H9 (cell line): Measurements from ENCODE around the gene RPRD1A. TPM values are rescaled to one million over a fixed set of nuclear protein-coding genes. Genes with fewer than 3 reads are reported as not detected.
"Not testable (repeated sequence)": the region's sequence is repeated elsewhere in the genome, so short reads cannot be mapped to it uniquely, and the experiment has no call there.

ENCODE experiments used
- DNase-seq: peaks from one replicate; pipeline ENCODE4 v3.0.0-alpha.2; 2017
- H2AFZ ChIP-seq: one replicate; pipeline ENCODE4 v1.6.1; 2013; ENCODE audit warnings: mild to moderate bottlenecking, low read length, control low read depth, moderate library complexity
- H2AK5ac ChIP-seq: 2 replicates; pipeline ENCODE4 v1.6.1; 2013; ENCODE audit warnings: low read length, control low read depth, mixed read lengths; ENCODE audit not compliant: insufficient read length
- H2BK120ac ChIP-seq: one replicate; pipeline ENCODE4 v1.6.1; 2013; ENCODE audit warnings: low read depth, mild to moderate bottlenecking, low read length, control low read depth, inconsistent platforms; ENCODE audit not compliant: poor library complexity, severe bottlenecking
- H2BK12ac ChIP-seq: 2 replicates; pipeline ENCODE4 v1.6.1; 2013; ENCODE audit warnings: low read length, control low read depth, mixed read lengths, low read depth; ENCODE audit not compliant: insufficient read length
- H2BK15ac ChIP-seq: 2 replicates; pipeline ENCODE4 v1.6.1; 2013; ENCODE audit warnings: low read depth, low read length, control low read depth
- H2BK20ac ChIP-seq: one replicate; pipeline ENCODE4 v1.6.1; 2013; ENCODE audit warnings: low read depth, mild to moderate bottlenecking, low read length, control low read depth, inconsistent platforms; ENCODE audit not compliant: poor library complexity, severe bottlenecking
- H2BK5ac ChIP-seq: 2 replicates; pipeline ENCODE4 v1.6.1; 2013; ENCODE audit warnings: low read length, control low read depth, mixed read lengths; ENCODE audit not compliant: insufficient read length
- H3K14ac ChIP-seq: 2 replicates; pipeline ENCODE4 v1.6.1; 2013; ENCODE audit warnings: low read length, control low read depth; ENCODE audit not compliant: insufficient read depth
- H3K18ac ChIP-seq: 2 replicates; pipeline ENCODE4 v1.6.1; 2013; ENCODE audit warnings: low read depth, mild to moderate bottlenecking, mixed read lengths, low read length, control low read depth; ENCODE audit not compliant: insufficient read length
- H3K23ac ChIP-seq: 2 replicates; pipeline ENCODE4 v1.6.1; 2013; ENCODE audit warnings: low read length, control low read depth, mixed read lengths, low read depth; ENCODE audit not compliant: insufficient read length
- H3K23me2 ChIP-seq: 2 replicates; pipeline ENCODE4 v1.6.1; 2013; ENCODE audit warnings: low read depth, mild to moderate bottlenecking, mixed read lengths, low read length, control low read depth; ENCODE audit not compliant: insufficient read length, poor library complexity, severe bottlenecking
- H3K27ac ChIP-seq: 2 replicates; pipeline ENCODE4 v1.5.1; 2013; ENCODE audit warnings: low read length, control low read depth, mixed read lengths, low read depth; ENCODE audit not compliant: insufficient read length
- H3K27me3 ChIP-seq: 2 replicates; pipeline ENCODE4 v1.6.1; 2013; ENCODE audit warnings: low read length, control low read depth, inconsistent platforms; ENCODE audit not compliant: insufficient read depth
- H3K4ac ChIP-seq: 2 replicates; pipeline ENCODE4 v1.6.1; 2013; ENCODE audit warnings: low read depth, mild to moderate bottlenecking, control low read depth, inconsistent platforms, low read length, moderate library complexity
- H3K4me1 ChIP-seq: 2 replicates; pipeline ENCODE4 v1.6.1; 2013; ENCODE audit warnings: low read length, control low read depth, inconsistent platforms; ENCODE audit not compliant: insufficient read depth
- H3K4me2 ChIP-seq: 2 replicates; pipeline ENCODE4 v1.6.1; 2013; ENCODE audit warnings: low read length, control low read depth, mixed read lengths; ENCODE audit not compliant: insufficient read length, insufficient read depth
- H3K56ac ChIP-seq: 2 replicates; pipeline ENCODE4 v1.6.1; 2013; ENCODE audit warnings: low read depth, mild to moderate bottlenecking, mixed read lengths, low read length, control low read depth; ENCODE audit not compliant: insufficient read length
- H3K79me1 ChIP-seq: 2 replicates; pipeline ENCODE4 v1.6.1; 2013; ENCODE audit warnings: low read depth, mild to moderate bottlenecking, moderate library complexity, low read length, control low read depth, inconsistent platforms; ENCODE audit not compliant: insufficient read depth, poor library complexity, severe bottlenecking
- H3K79me2 ChIP-seq: 2 replicates; pipeline ENCODE4 v1.6.1; 2013; ENCODE audit warnings: low read length, control low read depth, inconsistent platforms; ENCODE audit not compliant: insufficient read depth
- H3K9ac ChIP-seq: 2 replicates; pipeline ENCODE4 v1.6.1; 2013; ENCODE audit warnings: low read length, control low read depth, mixed read lengths; ENCODE audit not compliant: insufficient read length; ENCODE audit errors: extremely low read depth
- H3K9me3 ChIP-seq: one replicate; pipeline ENCODE4 v1.6.1; 2013; ENCODE audit warnings: low read depth, low read length, inconsistent platforms; ENCODE audit not compliant: control insufficient read depth
- H3T11ph ChIP-seq: one replicate; pipeline ENCODE4 v1.6.1; 2013; ENCODE audit warnings: mild to moderate bottlenecking, low read length, control low read depth, inconsistent platforms
- H4K20me1 ChIP-seq: one replicate; pipeline ENCODE4 v1.6.1; 2013; ENCODE audit not compliant: control insufficient read depth, insufficient read length, insufficient read depth
- H4K5ac ChIP-seq: 2 replicates; pipeline ENCODE4 v1.6.1; 2013; ENCODE audit warnings: low read depth, mild to moderate bottlenecking, mixed read lengths, low read length, control low read depth; ENCODE audit not compliant: insufficient read length
- H4K8ac ChIP-seq: replicated peaks from 2 replicates; pipeline ENCODE4 v1.6.1; 2013; ENCODE audit warnings: low read length, control low read depth, mixed read lengths, low read depth; ENCODE audit not compliant: insufficient read length
- H4K91ac ChIP-seq: 2 replicates; pipeline ENCODE4 v1.6.1; 2013; ENCODE audit warnings: low read depth, mild to moderate bottlenecking, moderate library complexity, mixed read lengths, low read length, control low read depth; ENCODE audit not compliant: insufficient read length
- H3K27ac Mint-ChIP-seq, 3 experiments: 2 replicates in 2 of 3; 3 replicates in 1 of 3; pipeline ENCODE4 v1.8.0; 2020 to 2021; ENCODE audit warnings: mixed read lengths in 3 of 3, mild to moderate bottlenecking in 1 of 3, moderate library complexity in 1 of 3
- H3K27me3 Mint-ChIP-seq: 2 replicates; pipeline ENCODE4 v1.8.0; 2021; ENCODE audit warnings: low read depth, mild to moderate bottlenecking, moderate library complexity, mixed read lengths
- H3K36me3 Mint-ChIP-seq, 3 experiments: 2 replicates in 2 of 3; 3 replicates in 1 of 3; pipeline ENCODE4 v1.8.0; 2020 to 2021; ENCODE audit warnings: low read depth in 3 of 3, mixed read lengths in 3 of 3; ENCODE audit not compliant: insufficient read depth in 1 of 3
- H3K4me1 Mint-ChIP-seq, 2 experiments: 2 replicates each; pipeline ENCODE4 v1.8.0; 2020; ENCODE audit warnings: mixed read lengths in 2 of 2
- H3K4me3 Mint-ChIP-seq, 2 experiments: 2 replicates in 1 of 2; 3 replicates in 1 of 2; pipeline ENCODE4 v1.8.0; 2020 to 2021; ENCODE audit warnings: mild to moderate bottlenecking in 2 of 2, mixed read lengths in 2 of 2, moderate library complexity in 1 of 2
- H3K9me3 Mint-ChIP-seq, 2 experiments: 2 replicates in 1 of 2; 3 replicates in 1 of 2; pipeline ENCODE4 v1.8.0; 2020; ENCODE audit warnings: mild to moderate bottlenecking in 2 of 2, mixed read lengths in 2 of 2, moderate library complexity in 1 of 2
- WGBS: extraction: QIAGEN DNeasy Blood & Tissue Kit; methylation state at CpG from one replicate; pipeline ENCODE4 v1.1.7; 2013; ENCODE audit warnings: missing lambda C conversion rate, low lambda C conversion rate, mixed read lengths; ENCODE audit not compliant: insufficient read length; ENCODE audit errors: extremely low coverage; 5-methylcytosine and 5-hydroxymethylcytosine counted together
- total RNA-seq: library from RNA; stranded (reverse); gene quantifications from 2 replicates; pipeline ENCODE4 v1.2.1, GENCODE V29; 2021
- TF ChIP-seq, protein P1 (sequence below): fragments of 200-600 bp; sonication (generic); conservative IDR thresholded peaks from 3 replicates; pipeline ENCODE4 v1.8.0; 2021; ENCODE audit warnings: antibody characterized with exemption, mild to moderate bottlenecking

Gene RPRD1A
- total RNA-seq, 1 experiment from 2014 or later = 107 TPM

DNA sequence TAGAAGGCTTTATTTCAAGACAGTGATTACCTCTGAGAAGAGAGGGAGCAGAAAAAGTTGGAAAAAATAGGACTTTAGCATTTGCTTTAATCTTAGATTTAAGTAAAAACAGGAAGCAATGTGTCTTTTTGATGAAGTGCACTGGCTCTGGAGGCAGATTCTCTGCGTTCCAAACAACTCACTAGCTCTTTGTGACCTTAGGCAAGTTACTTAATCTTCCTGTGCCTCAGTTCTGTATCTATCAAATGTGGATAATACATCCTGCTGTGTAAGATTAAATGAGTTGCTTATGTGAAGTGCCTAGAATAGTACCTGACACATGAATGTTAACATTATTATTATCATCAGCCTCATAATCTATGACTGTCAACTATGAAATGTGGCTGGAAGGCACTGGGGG is 42.3 kb downstream of the RPRD1A start:
- Histone ChIP-seq H3K4me1 (no peaks in the 10 kb centered on the region), H3K4ac (no peak overlapping the region), H3K9ac (no peak overlapping the region), H3K18ac (no peak overlapping the region), H2BK15ac (no peak overlapping the region), H2AFZ (no peak overlapping the region), H2BK20ac (no peak overlapping the region), H3K9me3 (no peaks in the 10 kb centered on the region), H2BK12ac (no peak overlapping the region), H3K4me2 (no peak overlapping the region), H2BK120ac (no peak overlapping the region), H3K23ac (no peak overlapping the region), H3K27me3 (no peaks in the 10 kb centered on the region), H4K8ac (no peak overlapping the region), H3K79me2 (no peaks in the 10 kb centered on the region), H3K79me1 (no peaks in the 10 kb centered on the region), H3K14ac (no peak overlapping the region), H2BK5ac (no peak overlapping the region), H3K23me2 (no peaks in the 10 kb centered on the region), H4K5ac (no peak overlapping the region), H3K56ac (no peak overlapping the region), H3T11ph (no peak overlapping the region), H2AK5ac (no peak overlapping the region), H4K91ac (no peak overlapping the region), H3K27ac (no peak overlapping the region), H4K20me1 (no peaks in the 10 kb centered on the region)
- no peak overlapping the region for H3K4me3 Mint-ChIP-seq
- no peak for DNase-seq
- H3K27ac Mint-ChIP-seq = no peak overlapping the region
- TF ChIP-seq, protein P1, sequence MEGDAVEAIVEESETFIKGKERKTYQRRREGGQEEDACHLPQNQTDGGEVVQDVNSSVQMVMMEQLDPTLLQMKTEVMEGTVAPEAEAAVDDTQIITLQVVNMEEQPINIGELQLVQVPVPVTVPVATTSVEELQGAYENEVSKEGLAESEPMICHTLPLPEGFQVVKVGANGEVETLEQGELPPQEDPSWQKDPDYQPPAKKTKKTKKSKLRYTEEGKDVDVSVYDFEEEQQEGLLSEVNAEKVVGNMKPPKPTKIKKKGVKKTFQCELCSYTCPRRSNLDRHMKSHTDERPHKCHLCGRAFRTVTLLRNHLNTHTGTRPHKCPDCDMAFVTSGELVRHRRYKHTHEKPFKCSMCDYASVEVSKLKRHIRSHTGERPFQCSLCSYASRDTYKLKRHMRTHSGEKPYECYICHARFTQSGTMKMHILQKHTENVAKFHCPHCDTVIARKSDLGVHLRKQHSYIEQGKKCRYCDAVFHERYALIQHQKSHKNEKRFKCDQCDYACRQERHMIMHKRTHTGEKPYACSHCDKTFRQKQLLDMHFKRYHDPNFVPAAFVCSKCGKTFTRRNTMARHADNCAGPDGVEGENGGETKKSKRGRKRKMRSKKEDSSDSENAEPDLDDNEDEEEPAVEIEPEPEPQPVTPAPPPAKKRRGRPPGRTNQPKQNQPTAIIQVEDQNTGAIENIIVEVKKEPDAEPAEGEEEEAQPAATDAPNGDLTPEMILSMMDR = no peak
- H3K4me1 Mint-ChIP-seq = no peaks in the 10 kb centered on the region
- no CpG with 5 or more reads among the region's 1 CpG for WGBS
- no peaks in the 10 kb centered on the region for H3K9me3 Mint-ChIP-seq
- H3K36me3 Mint-ChIP-seq = peaks cover 16 to 39% (median 33%) of the 10 kb centered on the region in 3 experiments; a peak in 6 of 7 replicates
- H3K27me3 Mint-ChIP-seq = no peaks in the 10 kb centered on the region

DNA sequence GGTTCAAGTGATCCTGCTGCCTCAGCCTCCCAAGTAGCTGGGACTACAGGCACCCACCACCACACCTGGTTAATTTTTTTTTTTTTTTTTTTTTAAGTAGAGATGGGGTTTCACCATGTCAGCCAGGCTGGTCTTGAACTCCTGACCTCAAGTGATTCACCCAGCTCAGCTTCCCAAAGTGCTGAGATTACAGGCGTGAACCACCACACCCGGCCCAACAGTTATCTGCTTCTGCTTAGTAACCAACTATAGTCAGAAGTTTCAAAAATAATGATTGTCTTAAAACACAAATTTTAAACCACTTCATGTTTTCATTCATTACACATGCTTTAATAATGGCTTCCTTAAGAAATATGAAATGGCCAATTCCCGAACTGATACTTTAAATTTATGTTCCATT is 43.1 kb downstream of the RPRD1A start:
- H3T11ph ChIP-seq, H4K91ac ChIP-seq, H3K4me1 Mint-ChIP-seq, H3K79me2 ChIP-seq, H3K4me3 Mint-ChIP-seq, H3K79me1 ChIP-seq, H3K4me2 ChIP-seq, DNase-seq, H3K56ac ChIP-seq, H2AK5ac ChIP-seq, H3K27me3 ChIP-seq, H2BK20ac ChIP-seq, H3K27me3 Mint-ChIP-seq, H3K18ac ChIP-seq, H2BK15ac ChIP-seq, H4K5ac ChIP-seq, H3K27ac ChIP-seq, H2BK5ac ChIP-seq, H2BK120ac ChIP-seq, H4K20me1 ChIP-seq, H3K4me1 ChIP-seq, H3K27ac Mint-ChIP-seq, H2AFZ ChIP-seq, H3K9ac ChIP-seq, H3K9me3 Mint-ChIP-seq, H2BK12ac ChIP-seq, H3K23ac ChIP-seq, H3K14ac ChIP-seq, H4K8ac ChIP-seq, H3K9me3 ChIP-seq, H3K23me2 ChIP-seq, H3K4ac ChIP-seq: not testable (repeated sequence)
- WGBS = no CpG with 5 or more reads among the region's 3 CpGs
- peaks cover 16 to 34% (median 30%) of the 10 kb centered on the region in 3 experiments; a peak in 6 of 7 replicates for H3K36me3 Mint-ChIP-seq
